Endodermal cell (in vitro differentiated cells): ENCODE measurements around the gene UTS2B. TPM values are rescaled to one million over a fixed set of nuclear protein-coding genes. Genes with fewer than 3 reads are reported as not detected.
A peak's percentile ranks its signal among the peaks of the same experiment; 100 is the strongest.

Experiments
- DNase-seq: peaks from one replicate; pipeline ENCODE4 v3.0.0-alpha.2; 2017
- H3K27ac ChIP-seq: 2 replicates; pipeline ENCODE4 v1.5.1; 2013; ENCODE audit warnings: mild to moderate bottlenecking, low read depth, low read length, moderate library complexity
- H3K27me3 ChIP-seq: 2 replicates; pipeline ENCODE4 v1.6.1; 2013; ENCODE audit warnings: mild to moderate bottlenecking, low read length, moderate library complexity; ENCODE audit not compliant: insufficient read depth, control insufficient read depth, poor library complexity, severe bottlenecking
- H3K36me3 ChIP-seq: 2 replicates; pipeline ENCODE4 v1.7.0; 2013; ENCODE audit warnings: mild to moderate bottlenecking, low read length, moderate library complexity; ENCODE audit not compliant: control insufficient read depth, insufficient read depth
- H3K4me1 ChIP-seq: one replicate; pipeline ENCODE4 v1.7.0; 2013; ENCODE audit warnings: low read length; ENCODE audit not compliant: control insufficient read depth, insufficient read depth
- H3K4me3 ChIP-seq: 2 replicates; pipeline ENCODE4 v1.5.1; 2013; ENCODE audit warnings: mild to moderate bottlenecking, low read length, moderate library complexity
- H3K9ac ChIP-seq: 2 replicates; pipeline ENCODE4 v1.6.1; 2013; ENCODE audit warnings: mild to moderate bottlenecking, low read length, moderate library complexity; ENCODE audit not compliant: poor library complexity, severe bottlenecking; ENCODE audit errors: extremely low read depth
- H3K9me3 ChIP-seq: 2 replicates; pipeline ENCODE4 v1.6.1; 2013; ENCODE audit warnings: mild to moderate bottlenecking, low read length, moderate library complexity; ENCODE audit not compliant: control insufficient read depth
- H3K27ac Mint-ChIP-seq: 2 replicates; pipeline ENCODE4 v1.8.0; 2020; ENCODE audit warnings: mixed read lengths
- H3K27me3 Mint-ChIP-seq: 2 replicates; pipeline ENCODE4 v1.8.0; 2021; ENCODE audit warnings: mild to moderate bottlenecking, mixed read lengths; ENCODE audit not compliant: insufficient read depth
- H3K36me3 Mint-ChIP-seq: 2 replicates; pipeline ENCODE4 v1.8.0; 2020; ENCODE audit warnings: low read depth, mixed read lengths
- H3K4me1 Mint-ChIP-seq: 2 replicates; pipeline ENCODE4 v1.8.0; 2020; ENCODE audit warnings: mixed read lengths
- H3K4me3 Mint-ChIP-seq: 2 replicates; pipeline ENCODE4 v1.8.0; 2020; ENCODE audit warnings: mild to moderate bottlenecking, moderate library complexity, mixed read lengths
- H3K9me3 Mint-ChIP-seq: 2 replicates; pipeline ENCODE4 v1.8.0; 2020; ENCODE audit warnings: mild to moderate bottlenecking, mixed read lengths
- CTCF ChIP-seq: fragments of 200-600 bp; sonication (generic); conservative IDR thresholded peaks from 2 replicates; pipeline ENCODE4 v1.5.0; 2021; ENCODE audit warnings: antibody characterized with exemption, mild to moderate bottlenecking
- WGBS, 2 experiments: methylation state at CpG; one replicate each; pipeline versions ENCODE4 v1.1.5 to v1.1.7; 2013; ENCODE audit warnings: missing lambda C conversion rate in 2 of 2, mixed read lengths in 1 of 2; ENCODE audit not compliant: insufficient coverage in 1 of 2, insufficient read length in 1 of 2; 5-methylcytosine and 5-hydroxymethylcytosine counted together
- total RNA-seq, 2 donors: library from RNA; stranded (reverse); fragmentation: NEBNext Ultra II Directional in 1 of 2; extraction: Animal tissue kit (Norgen Biotek cat#: 25700) in 1 of 2; gene quantifications; 2 replicates in 1 of 2; 3 replicates in 1 of 2; pipeline ENCODE4 v1.2.1, GENCODE V29; 2021

The UTS2B gene
- total RNA-seq, 2 donors from 2014 or later: 0.90 TPM; not detected in 1

GRCh38 chr3:191244242-191244867 lies 86.0 kb downstream of the UTS2B start:
- no CpG with 5 or more reads among the region's 2 CpGs for WGBS, 2 experiments

GRCh38 chr3:191240486-191240885 lies 89.8 kb downstream of the UTS2B start:
- Histone ChIP-seq H3K36me3 (no peaks in the 10 kb centered on the region), H3K27ac (no peak overlapping the region), H3K9me3 (no peaks in the 10 kb centered on the region), H3K9ac (no peak overlapping the region), H3K4me1 (peaks cover 6% of the 10 kb centered on the region), H3K27me3 (no peaks in the 10 kb centered on the region), H3K4me3 (no peak overlapping the region)
- Mint-ChIP-seq H3K4me1 (peaks cover 33% of the 10 kb centered on the region), H3K4me3 (no peak overlapping the region), H3K27me3 (no peaks in the 10 kb centered on the region), H3K36me3 (no peaks in the 10 kb centered on the region), H3K9me3 (no peaks in the 10 kb centered on the region), H3K27ac (no peak overlapping the region)
- TF ChIP-seq CTCF: no peak
- 87 to 96% methylated on average over 3 to 5 of the region's 5 CpGs for WGBS, 2 experiments
- no peak for DNase-seq

More at GRCh38 chr3:191244242-191244867, 86.0 kb downstream of the UTS2B start:
- Mint-ChIP-seq H3K4me1 (peaks cover 3% of the 10 kb centered on the region), H3K4me3 (no peak overlapping the region), H3K9me3 (no peaks in the 10 kb centered on the region), H3K36me3 (no peaks in the 10 kb centered on the region), H3K27ac (no peak overlapping the region), H3K27me3 (no peaks in the 10 kb centered on the region)
- Histone ChIP-seq H3K27me3 (no peaks in the 10 kb centered on the region), H3K36me3 (no peaks in the 10 kb centered on the region), H3K9me3 (no peaks in the 10 kb centered on the region), H3K27ac (no peak overlapping the region), H3K4me1 (no peaks in the 10 kb centered on the region), H3K4me3 (no peak overlapping the region), H3K9ac (no peak overlapping the region)
- no peak for DNase-seq
- TF ChIP-seq CTCF: peak; percentile 81

GRCh38 chr3:191239407-191240031 lies 90.8 kb downstream of the UTS2B start:
- Histone ChIP-seq H3K27me3 (no peaks in the 10 kb centered on the region), H3K27ac (no peak overlapping the region)
- no peak for TF ChIP-seq CTCF

More at GRCh38 chr3:191239407-191240031, 90.8 kb downstream of the UTS2B start:
- Histone ChIP-seq H3K9ac (no peak overlapping the region), H3K36me3 (no peaks in the 10 kb centered on the region), H3K9me3 (no peaks in the 10 kb centered on the region), H3K4me3 (no peak overlapping the region), H3K4me1 (peaks cover 6% of the 10 kb centered on the region)
- Mint-ChIP-seq H3K36me3 (no peaks in the 10 kb centered on the region), H3K27ac (no peak overlapping the region), H3K27me3 (no peaks in the 10 kb centered on the region), H3K4me1 (peaks cover 34% of the 10 kb centered on the region), H3K4me3 (no peak overlapping the region), H3K9me3 (no peaks in the 10 kb centered on the region)
- no peak for DNase-seq
- 63% methylated on average over 1 of the region's 1 CpG; no CpG with 5 or more reads in 1 of the 2 experiments for WGBS, 2 experiments
